GM12891 (cell line): ENCODE data around the gene TRIM29.

ENCODE experiments used
- POLR2A ChIP-seq: IDR thresholded peaks from 2 replicates; pipeline ENCODE4 v1.6.1; 2011; ENCODE audit warnings: low read depth, low read length, control low read depth
- POLR2AphosphoS5 ChIP-seq: IDR thresholded peaks from 2 replicates; pipeline ENCODE4 v1.6.1; 2011; ENCODE audit warnings: low read depth, low read length, control low read depth
- POU2F2 ChIP-seq: IDR thresholded peaks from 2 replicates; pipeline ENCODE4 v1.6.1; 2011; ENCODE audit warnings: low read depth, mild to moderate bottlenecking, control low read depth, low read length, moderate library complexity
- SPI1 ChIP-seq: IDR thresholded peaks from 2 replicates; pipeline ENCODE4 v1.6.1; 2011; ENCODE audit warnings: low read depth, low read length, control low read depth

DNA sequence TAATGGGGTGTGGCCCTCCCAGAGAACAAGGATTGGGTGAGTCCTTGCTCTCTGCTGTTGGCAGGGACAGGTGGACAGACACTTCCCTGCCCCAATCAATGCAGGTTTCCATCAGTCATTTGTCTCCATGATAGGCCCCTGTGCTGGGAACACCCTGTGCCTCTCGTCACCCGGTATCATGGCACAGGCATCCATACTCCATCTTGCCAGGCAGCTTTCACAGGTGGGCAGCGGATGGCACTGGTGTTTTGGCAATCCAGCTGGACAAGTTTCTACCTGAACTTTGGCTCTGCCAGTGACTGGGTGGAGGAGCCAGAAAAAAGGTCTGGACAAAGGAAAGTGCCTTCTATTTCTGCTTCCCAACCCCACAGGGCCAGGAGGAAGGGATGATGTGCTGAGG is 47.5 kb downstream of the TRIM29 start:
- TF ChIP-seq POLR2A (no peak), POLR2AphosphoS5 (no peak), POU2F2 (no peak), SPI1 (no peak)
